Glutamatergic neuron (in vitro differentiated cells): ENCODE measurements around the gene COLEC12. TPM values are rescaled to one million over a fixed set of nuclear protein-coding genes. Genes with fewer than 3 reads are reported as not detected.
"Not testable (repeated sequence)": the region's sequence is repeated elsewhere in the genome, so short reads cannot be mapped to it uniquely, and the experiment has no call there.

Source experiments
- DNase-seq: peaks from one replicate; pipeline ENCODE4 v3.0.0; 2022
- H3K27ac Mint-ChIP-seq: one replicate; pipeline ENCODE4 v1.8.0; 2020; ENCODE audit warnings: mild to moderate bottlenecking, mixed read lengths, inconsistent platforms; ENCODE audit not compliant: unreplicated experiment
- H3K27me3 Mint-ChIP-seq: one replicate; pipeline ENCODE4 v1.8.0; 2020; ENCODE audit warnings: mild to moderate bottlenecking, moderate library complexity, mixed read lengths, inconsistent platforms; ENCODE audit not compliant: unreplicated experiment
- H3K36me3 Mint-ChIP-seq: one replicate; pipeline ENCODE4 v1.8.0; 2020; ENCODE audit warnings: mild to moderate bottlenecking, mixed read lengths, inconsistent platforms; ENCODE audit not compliant: unreplicated experiment
- H3K4me1 Mint-ChIP-seq: one replicate; pipeline ENCODE4 v1.8.0; 2020; ENCODE audit warnings: mild to moderate bottlenecking, low read depth, mixed read lengths, inconsistent platforms; ENCODE audit not compliant: unreplicated experiment
- H3K4me3 Mint-ChIP-seq: one replicate; pipeline ENCODE4 v1.8.0; 2020; ENCODE audit warnings: mild to moderate bottlenecking, mixed read lengths, inconsistent platforms; ENCODE audit not compliant: unreplicated experiment
- H3K9me3 Mint-ChIP-seq: one replicate; pipeline ENCODE4 v1.8.0; 2020; ENCODE audit warnings: mild to moderate bottlenecking, moderate library complexity, mixed read lengths, inconsistent platforms; ENCODE audit not compliant: unreplicated experiment
- total RNA-seq: library from RNA; stranded (reverse); fragmentation: NEBNext Ultra II Directional; extraction: Animal tissue kit (Norgen Biotek cat#: 25700); gene quantifications from one replicate; pipeline ENCODE4 v1.2.1, GENCODE V29; 2021; ENCODE audit not compliant: unreplicated experiment
- TF ChIP-seq, protein P1 (sequence below): fragments of 200-600 bp; sonication (generic); IDR thresholded peaks from one replicate; pipeline ENCODE4 v1.5.0; 2021; ENCODE audit not compliant: partially characterized antibody, unreplicated experiment

COLEC12 gene
- total RNA-seq, 1 donor from 2014 or later: 0.20 TPM

DNA sequence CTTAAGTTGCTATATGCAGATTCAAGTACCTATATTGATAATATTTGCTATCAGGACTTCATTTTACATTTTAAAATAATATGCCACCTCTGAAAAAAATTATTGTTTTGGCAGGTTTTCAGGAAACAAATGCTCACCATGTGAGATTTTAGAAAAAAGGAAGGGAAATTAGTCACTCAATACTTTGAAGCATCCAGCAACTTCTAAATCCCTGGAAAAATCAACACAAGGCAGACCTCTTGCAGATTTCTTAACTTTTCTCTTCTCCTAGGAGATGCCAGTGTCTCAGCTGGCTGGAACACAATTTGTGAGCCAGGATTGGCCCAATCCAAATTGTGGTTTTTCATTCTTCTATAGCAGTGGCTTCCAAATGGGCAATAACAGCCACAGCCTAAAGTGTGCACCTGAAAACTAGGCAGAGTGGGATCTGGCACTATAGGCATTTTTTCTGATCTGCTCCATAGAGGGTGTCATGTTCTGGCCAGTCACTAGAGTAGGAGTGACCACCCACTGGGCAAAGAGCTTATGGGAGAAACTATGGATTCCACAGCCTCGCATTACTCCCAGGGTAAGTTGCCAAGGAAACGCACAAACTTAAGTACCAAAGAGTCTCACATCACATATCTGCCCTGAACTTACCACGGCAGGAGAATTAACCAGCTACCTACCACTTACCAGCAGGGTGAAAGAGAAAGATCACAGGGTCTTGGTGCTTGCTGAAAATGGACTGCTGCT, 204.6 kb downstream of the COLEC12 start:
- H3K36me3 Mint-ChIP-seq: no peaks in the 10 kb centered on the region
- no peak for DNase-seq

DNA sequence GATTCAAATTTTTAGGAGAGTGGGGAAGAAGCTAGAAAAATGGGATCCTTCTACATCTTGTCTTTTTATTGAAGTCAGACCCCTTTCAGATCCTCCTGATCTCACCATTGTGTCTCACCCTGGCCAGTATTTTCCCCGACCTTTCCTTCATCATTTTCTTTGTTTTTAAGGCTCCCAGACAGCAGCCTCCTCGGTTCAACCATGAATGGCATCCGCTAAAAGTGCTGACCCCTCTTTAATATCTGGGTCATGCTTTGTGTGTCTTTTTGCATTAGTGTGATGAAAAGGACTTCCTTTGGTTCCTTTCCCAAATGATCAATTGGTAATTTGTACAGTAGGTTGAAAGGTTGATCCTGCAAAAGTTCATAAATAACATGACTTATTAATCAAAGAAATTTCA, 205.9 kb downstream of the COLEC12 start:
- TF ChIP-seq, protein P1, sequence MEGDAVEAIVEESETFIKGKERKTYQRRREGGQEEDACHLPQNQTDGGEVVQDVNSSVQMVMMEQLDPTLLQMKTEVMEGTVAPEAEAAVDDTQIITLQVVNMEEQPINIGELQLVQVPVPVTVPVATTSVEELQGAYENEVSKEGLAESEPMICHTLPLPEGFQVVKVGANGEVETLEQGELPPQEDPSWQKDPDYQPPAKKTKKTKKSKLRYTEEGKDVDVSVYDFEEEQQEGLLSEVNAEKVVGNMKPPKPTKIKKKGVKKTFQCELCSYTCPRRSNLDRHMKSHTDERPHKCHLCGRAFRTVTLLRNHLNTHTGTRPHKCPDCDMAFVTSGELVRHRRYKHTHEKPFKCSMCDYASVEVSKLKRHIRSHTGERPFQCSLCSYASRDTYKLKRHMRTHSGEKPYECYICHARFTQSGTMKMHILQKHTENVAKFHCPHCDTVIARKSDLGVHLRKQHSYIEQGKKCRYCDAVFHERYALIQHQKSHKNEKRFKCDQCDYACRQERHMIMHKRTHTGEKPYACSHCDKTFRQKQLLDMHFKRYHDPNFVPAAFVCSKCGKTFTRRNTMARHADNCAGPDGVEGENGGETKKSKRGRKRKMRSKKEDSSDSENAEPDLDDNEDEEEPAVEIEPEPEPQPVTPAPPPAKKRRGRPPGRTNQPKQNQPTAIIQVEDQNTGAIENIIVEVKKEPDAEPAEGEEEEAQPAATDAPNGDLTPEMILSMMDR: no peak
- H3K4me1 Mint-ChIP-seq: no peaks in the 10 kb centered on the region
- no peaks in the 10 kb centered on the region for H3K9me3 Mint-ChIP-seq
- H3K36me3 Mint-ChIP-seq: no peaks in the 10 kb centered on the region
- no peak overlapping the region for H3K4me3 Mint-ChIP-seq
- no peaks in the 10 kb centered on the region for H3K27me3 Mint-ChIP-seq
- no peak overlapping the region for H3K27ac Mint-ChIP-seq
- no peak for DNase-seq

More for the DNA sequence above, 204.6 kb downstream of the COLEC12 start:
- H3K4me1 Mint-ChIP-seq: no peaks in the 10 kb centered on the region
- TF ChIP-seq, protein P1: no peak
- H3K27me3 Mint-ChIP-seq: no peaks in the 10 kb centered on the region
- no peak overlapping the region for H3K27ac Mint-ChIP-seq
- H3K4me3 Mint-ChIP-seq: no peak overlapping the region
- H3K9me3 Mint-ChIP-seq: no peaks in the 10 kb centered on the region

DNA sequence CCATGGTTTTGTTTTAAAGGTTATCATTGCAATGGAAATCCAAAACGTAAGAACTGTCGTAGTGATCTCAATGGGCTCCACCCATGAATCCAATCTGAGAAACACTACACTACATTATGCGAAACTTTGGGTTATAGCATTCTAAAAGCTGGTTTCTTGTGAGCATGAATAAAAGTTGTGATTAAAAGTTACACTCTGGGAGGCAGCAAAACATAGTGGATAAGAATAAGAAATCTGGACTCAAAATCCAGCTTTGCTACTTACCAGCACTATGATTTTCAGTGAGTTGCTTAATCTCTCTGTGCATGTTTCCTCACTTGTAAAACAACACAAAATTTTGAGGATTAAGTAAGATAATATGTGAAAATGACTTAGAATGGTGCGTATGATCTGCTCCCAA, 207.0 kb downstream of the COLEC12 start:
- no peak overlapping the region for H3K27ac Mint-ChIP-seq
- H3K27me3 Mint-ChIP-seq: no peaks in the 10 kb centered on the region
- no peaks in the 10 kb centered on the region for H3K9me3 Mint-ChIP-seq
- TF ChIP-seq, protein P1: no peak
- H3K4me3 Mint-ChIP-seq: no peak overlapping the region
- DNase-seq: no peak
- no peaks in the 10 kb centered on the region for H3K36me3 Mint-ChIP-seq
- no peaks in the 10 kb centered on the region for H3K4me1 Mint-ChIP-seq

GRCh38 chr18:292271-292670, 208.2 kb downstream of the COLEC12 start:
- H3K27ac Mint-ChIP-seq: no peak overlapping the region
- H3K4me1 Mint-ChIP-seq: no peaks in the 10 kb centered on the region
- TF ChIP-seq, protein P1: no peak
- no peaks in the 10 kb centered on the region for H3K36me3 Mint-ChIP-seq
- H3K4me3 Mint-ChIP-seq: no peak overlapping the region
- H3K9me3 Mint-ChIP-seq: no peaks in the 10 kb centered on the region
- DNase-seq: no peak
- H3K27me3 Mint-ChIP-seq: no peaks in the 10 kb centered on the region

DNA sequence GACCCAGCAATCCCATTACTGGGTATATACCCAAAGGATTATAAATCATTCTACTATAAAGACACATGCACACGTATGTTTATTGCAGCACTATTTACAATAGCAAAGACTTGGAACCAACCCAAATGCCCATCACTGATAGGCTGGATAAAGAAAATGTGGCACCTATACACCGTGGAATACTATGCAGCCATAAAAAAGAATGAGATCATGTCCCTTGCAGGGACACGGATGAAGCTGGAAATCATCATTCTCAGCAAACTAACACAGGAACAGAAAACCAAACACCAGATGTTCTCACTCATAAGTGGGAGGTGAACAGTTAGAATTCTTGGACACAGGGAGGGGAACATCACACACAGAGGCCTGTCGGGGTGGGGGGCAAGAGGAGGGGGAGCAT, 210.5 kb downstream of the COLEC12 start:
- H3K4me3 Mint-ChIP-seq: not testable (repeated sequence)

More for the DNA sequence above, 210.5 kb downstream of the COLEC12 start:
- DNase-seq, H3K36me3 Mint-ChIP-seq, H3K27ac Mint-ChIP-seq, H3K4me1 Mint-ChIP-seq, H3K27me3 Mint-ChIP-seq, H3K9me3 Mint-ChIP-seq: not testable (repeated sequence)
